ENCODE data around the gene MAGI1.

DNA sequence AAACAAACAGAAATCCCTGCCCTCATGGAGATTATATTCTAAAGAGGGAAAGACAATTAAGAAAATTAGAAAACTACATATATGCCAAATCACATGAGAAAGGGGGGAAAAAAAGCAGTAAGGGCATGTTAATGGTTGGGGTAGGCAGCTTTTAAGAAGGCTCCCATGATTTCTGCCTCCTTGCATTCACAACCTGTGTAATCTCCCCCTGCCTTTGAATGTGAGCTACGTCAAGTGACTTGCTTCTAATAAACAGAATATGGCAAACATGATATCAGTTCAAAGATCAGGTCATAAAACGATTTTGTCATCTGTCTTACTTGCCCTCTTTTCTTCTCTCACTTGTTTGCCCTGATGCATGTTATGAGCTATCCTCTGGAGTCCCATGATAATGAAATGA lies 677.3 kb downstream of the MAGI1 start:
- TF ChIP-seq POLR2A (IDR thresholded peaks at IDR 0.05; ENCODE audit: low read depth, low read length) = no peak
- TF ChIP-seq POLR2AphosphoS5 (IDR thresholded peaks at IDR 0.05; ENCODE audit: low read depth, low read length) = no peak
- TF ChIP-seq TAF1 (IDR thresholded peaks at IDR 0.05; ENCODE audit: borderline replicate concordance, low read depth, low read length) = no peak

All from GM12892 (cell line).